NCI-H526 (cell line): Measurements from ENCODE around the gene CHRNB2.
"Not testable (repeated sequence)": the region's sequence is repeated elsewhere in the genome, so short reads cannot be mapped to it uniquely, and the experiment has no call there.

Source experiments
- DNase-seq, 2 experiments: peaks; one replicate each; lab custom pipeline; 2025; lab: John Stamatoyannopoulos, UW

Gene CHRNB2, protein sequence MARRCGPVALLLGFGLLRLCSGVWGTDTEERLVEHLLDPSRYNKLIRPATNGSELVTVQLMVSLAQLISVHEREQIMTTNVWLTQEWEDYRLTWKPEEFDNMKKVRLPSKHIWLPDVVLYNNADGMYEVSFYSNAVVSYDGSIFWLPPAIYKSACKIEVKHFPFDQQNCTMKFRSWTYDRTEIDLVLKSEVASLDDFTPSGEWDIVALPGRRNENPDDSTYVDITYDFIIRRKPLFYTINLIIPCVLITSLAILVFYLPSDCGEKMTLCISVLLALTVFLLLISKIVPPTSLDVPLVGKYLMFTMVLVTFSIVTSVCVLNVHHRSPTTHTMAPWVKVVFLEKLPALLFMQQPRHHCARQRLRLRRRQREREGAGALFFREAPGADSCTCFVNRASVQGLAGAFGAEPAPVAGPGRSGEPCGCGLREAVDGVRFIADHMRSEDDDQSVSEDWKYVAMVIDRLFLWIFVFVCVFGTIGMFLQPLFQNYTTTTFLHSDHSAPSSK

DNA sequence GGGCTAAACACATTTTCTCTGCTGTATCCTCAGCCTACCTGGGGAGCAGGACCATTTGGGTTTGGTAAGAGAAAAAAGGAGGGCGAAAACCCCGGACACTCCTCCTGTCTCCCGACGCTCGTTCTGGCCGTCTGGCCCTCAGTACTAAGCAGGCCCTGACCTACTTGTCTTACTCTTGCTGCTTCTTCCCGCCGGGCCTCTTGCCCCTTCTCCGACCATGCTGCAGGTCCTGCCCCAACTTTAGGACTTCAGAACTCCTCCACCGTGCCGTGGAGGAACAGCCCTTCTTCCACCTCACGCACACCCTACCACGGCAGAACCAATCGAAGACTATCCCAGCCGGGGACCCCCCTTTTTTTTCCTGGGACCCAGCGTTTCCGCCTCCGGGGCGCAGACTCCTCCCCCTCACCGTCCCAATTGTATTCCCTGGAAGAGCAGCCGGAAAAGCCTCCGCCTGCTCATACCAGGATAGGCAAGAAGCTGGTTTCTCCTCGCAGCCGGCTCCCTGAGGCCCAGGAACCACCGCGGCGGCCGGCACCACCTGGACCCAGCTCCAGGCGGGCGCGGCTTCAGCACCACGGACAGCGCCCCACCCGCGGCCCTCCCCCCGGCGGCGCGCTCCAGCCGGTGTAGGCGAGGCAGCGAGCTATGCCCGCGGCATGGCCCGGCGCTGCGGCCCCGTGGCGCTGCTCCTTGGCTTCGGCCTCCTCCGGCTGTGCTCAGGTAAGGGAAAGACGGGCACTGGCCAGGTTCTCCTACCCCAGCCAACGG, at the start of gene CHRNB2:
CHRNB2 (plus strand) TSS at position 393 of the 771 bp plus-strand sequence; CDS start at position 660, 267 bp downstream.
- peak; percentile 91 to 97 for DNase-seq

DNA sequence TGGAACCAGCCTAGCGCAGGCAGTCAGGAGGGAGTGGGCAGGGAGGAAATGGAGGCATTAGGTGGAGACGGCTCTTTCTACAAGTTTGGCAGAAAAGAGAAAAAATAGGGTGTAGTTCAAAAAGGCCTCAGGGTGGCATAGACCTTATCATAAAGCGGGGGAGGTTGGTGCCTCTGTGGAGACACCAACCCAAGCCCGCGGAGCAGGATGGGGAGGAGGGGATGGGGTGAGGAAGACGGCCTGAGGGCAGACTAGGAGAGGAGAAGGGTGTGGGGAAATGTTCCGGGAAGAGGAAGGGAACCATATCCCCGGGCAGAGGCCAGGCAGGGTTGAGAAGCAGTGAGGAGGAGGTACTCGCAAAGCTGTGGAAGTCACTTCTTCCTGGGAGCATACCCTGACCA, 48.0 kb upstream of the CHRNB2 start:
- DNase-seq = peak in 1 of 2 experiments; percentile 64

DNA sequence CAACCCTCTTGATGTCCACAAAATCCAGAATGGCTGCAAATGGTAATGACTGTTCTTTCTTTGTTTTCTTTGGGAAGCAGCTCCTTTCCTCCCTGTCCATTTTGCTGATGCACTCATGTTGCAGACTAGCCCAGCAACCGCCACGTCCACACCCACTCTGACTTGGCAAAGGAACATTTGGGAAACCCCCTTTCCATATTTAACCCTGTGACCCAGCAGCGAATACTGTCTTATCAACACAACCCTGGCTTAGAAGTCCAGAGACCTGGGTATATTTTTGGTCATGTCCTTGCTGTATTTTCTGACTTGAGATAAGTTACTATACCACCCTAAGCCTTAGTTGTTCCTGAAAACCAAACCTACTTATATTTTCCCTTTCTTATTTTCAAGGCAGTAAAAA, 47.2 kb upstream of the CHRNB2 start:
- no peak for DNase-seq

DNA sequence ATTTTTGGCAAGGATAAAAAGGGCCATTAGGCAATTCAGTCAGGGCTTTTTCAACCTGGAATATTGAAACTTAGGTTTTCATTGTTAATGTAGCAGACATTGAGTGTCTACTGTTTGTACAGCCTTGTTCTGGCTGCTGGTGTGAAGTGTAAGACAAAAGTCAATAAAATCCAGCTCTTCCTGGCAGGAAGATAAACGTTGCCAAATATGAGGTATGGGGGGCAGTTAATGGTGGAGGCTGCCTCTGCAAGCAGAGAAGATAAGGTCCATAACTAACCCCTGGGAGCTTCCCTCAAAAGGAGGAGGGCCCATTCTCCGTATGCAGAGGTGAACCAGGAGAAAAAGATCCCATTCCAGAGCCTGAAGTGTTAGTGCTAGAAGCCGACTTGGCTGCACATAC, 45.9 kb upstream of the CHRNB2 start:
- no peak for DNase-seq

DNA sequence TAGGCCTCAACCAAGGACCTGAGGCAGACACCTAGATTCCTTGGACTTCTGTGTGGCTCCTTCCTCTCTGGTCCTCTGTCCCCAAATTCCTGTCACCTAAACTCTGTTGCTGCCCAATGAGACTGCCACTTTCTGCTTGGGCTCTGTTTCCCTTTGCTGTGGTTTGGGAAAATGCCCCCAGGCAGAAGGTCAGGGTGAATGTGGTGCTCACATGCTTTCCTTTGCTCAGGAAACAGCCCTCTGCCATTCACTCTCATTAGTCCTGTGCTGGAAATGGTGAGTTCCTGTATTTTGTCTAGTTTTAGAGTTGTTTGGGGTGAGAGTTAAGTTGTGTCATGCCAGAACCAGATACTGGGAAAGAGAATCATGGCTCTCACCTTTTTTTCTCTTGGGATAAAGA, 42.7 kb upstream of the CHRNB2 start:
- DNase-seq = no peak

DNA sequence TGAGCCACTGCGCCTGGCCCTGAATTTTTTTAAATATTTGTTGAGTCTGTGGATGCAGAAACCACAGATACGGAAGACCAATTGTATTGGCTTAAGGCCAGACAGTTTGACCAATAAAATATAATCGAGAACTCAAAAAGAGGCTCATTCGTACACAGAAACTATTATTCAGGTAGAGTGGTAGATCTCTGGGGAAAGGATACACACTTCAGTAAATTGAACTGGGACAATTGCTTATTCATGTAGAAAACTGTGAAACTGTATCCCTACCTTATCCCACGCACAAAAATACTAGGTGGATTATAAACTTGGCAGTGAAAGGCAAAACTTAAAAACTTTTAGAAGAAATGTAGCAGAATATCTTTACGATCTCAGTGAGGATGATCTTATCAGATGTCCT, 40.4 kb upstream of the CHRNB2 start:
- no peak for DNase-seq

DNA sequence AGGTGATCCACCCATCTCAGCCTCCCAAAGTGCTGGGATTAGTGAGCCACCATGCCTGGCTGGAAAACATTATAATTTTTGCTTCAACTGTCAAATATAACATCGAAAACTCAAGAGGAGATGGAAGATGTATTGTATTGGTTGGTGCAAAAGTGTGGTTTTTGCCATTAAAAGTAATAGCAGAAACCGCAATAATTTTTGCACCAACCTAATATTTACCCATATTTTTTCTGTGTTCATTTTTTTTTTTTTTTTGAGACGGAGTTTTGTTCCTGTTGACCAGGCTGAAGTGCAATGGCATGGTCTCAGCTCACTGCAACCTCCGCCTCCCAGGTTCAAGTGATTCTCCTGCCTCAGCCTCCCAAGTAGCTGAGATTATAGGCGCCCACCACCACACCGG, 38.3 kb upstream of the CHRNB2 start:
- no peak for DNase-seq

DNA sequence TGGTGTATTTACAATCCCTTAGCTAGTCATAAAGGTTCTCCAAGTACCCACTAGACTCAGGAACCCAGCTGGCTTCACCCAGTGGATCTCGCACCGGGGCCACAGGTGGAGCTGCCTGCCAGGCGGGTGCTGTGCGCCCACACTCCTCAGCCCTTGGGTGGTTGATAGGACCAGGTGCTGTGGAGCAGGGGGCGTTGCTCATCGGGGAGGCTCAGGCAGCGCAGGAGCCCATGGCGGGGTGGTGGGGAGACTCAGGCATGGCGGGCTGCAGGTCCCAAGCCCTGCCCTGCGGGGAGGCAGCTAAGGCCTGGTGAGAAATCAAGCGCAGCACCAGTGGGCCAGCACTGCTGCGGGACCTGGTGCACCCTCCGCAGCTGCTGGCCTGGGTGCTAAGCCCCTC, 35.6 kb upstream of the CHRNB2 start:
- not testable (repeated sequence) for DNase-seq

DNA sequence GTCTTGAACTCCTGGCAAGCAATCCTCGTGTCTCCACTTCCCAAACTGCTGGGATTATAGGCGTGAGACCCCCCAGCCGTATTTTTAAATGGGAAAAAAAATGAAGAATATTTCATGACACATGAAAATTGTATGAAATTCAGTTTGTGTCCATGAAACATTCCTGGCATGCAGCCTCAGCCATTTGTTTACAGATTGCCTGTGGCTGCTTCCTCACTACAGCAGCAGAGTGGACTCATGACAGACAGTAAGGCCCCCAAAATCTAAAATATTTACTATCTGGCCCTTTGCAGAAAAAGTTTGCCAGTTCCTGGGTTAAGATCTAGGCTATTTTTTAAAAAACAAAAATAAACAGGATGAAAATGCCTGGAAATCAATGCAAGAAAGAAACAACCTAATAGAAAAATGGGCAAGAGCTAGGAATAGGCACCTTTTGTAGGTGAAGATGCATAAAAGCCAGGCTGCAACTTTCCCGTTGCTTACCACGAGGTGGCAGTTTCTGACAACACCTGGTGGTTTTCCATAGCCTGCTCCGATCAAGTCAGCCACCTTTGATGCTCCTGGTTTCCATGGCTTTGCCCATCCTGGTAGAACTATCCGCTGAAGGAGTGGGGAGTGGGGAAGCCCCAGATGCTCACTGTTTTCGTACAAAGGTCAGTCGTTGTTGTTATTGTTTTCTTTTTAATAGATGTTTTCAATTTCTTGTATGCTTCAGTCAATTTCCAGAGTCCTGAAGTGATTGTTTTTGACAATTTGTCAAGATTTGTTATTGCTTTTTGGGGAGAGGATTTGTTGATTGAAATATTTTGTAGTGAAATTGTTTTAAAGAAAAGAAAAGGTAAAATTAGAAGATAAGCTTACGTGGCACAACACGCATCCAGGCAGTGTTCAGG, 33.4 kb upstream of the CHRNB2 start:
- DNase-seq = peak; percentile 76 to 94

DNA sequence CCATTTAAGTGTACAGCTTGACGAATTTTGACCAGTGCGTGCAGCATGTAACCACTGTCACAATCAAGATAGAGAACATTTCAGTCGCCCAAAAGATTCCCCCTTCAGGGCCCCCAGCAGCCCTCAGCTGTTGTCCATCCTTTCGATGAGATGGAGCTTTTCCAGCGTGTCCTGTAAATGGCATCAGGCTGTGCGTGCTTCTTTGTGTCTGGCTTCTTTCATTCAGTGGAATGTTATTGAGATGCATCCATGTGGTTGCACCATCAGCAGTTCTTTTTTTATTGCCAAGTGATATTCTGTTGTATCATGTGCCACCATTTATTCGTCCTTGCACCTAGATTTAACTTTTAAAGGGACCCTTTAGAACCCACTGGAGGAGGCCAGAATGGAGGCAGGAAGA, 31.0 kb upstream of the CHRNB2 start:
- no peak for DNase-seq

DNA sequence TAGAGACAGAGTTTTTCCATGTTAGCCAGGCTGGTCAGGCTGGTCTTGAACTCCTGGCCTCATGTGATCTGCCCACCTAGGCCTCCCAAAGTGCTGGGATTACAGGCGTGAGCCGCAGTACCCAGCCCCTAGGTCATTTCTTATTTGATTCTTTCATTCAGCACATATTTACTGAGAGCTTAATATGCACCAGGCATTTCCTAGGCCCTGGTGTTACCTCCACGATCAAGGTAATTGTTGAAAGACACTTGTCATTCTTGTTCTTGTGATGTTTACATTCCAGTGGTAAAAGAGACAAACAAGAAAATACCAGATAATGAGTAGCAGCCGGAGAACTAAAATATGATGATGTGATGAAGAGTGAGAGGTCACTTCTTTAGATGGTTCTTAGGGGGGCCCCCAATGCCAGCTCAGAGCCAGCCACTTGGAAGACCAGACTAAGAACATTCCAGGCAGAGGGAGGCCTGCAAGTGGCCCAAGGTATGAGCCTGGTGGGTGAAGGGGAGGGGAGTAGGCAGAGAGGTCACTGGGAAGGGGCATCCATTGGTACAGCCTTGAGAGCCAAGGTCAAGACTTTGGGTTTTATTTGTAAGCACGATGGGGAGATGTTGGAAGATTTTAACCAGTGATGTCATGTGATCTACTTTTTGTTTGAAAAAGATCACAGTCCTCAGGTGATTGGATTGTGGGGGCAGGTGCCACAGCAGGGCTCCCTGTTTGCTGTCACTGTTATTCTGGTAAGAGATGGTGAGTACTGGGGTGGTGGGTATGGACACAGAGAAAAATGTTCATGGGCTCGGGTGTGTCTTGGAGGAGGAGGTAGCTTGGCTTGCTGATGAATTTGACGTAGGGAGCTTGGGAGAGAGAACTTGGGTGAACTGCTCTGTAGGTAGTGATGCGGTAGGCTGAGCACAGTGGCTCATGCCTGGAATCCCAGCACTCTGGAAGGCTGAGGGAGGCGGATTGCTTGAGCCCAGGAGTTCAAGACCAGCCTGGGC, 27.8 kb upstream of the CHRNB2 start:
- no peak for DNase-seq

DNA sequence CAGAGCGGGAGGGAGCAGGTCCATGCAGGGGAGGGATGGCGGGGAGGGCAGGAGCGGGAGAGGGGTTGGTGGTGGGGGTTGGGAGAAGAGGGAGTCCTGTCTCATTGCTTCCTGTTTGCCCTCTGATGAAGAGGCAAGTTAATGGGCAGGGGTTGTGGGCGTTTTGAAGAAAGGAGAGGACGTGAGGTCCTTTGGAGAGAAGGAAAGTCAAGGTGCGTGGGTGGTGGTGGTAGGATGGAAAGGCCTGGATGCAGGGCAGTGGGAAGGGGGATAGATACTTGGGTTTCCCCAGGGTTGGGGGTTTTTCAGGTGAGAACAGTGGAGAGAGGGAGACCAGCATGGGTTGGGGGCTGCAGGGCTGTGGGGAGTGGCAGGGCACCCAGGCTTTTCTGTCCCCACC, 26.3 kb upstream of the CHRNB2 start:
- DNase-seq = no peak

DNA sequence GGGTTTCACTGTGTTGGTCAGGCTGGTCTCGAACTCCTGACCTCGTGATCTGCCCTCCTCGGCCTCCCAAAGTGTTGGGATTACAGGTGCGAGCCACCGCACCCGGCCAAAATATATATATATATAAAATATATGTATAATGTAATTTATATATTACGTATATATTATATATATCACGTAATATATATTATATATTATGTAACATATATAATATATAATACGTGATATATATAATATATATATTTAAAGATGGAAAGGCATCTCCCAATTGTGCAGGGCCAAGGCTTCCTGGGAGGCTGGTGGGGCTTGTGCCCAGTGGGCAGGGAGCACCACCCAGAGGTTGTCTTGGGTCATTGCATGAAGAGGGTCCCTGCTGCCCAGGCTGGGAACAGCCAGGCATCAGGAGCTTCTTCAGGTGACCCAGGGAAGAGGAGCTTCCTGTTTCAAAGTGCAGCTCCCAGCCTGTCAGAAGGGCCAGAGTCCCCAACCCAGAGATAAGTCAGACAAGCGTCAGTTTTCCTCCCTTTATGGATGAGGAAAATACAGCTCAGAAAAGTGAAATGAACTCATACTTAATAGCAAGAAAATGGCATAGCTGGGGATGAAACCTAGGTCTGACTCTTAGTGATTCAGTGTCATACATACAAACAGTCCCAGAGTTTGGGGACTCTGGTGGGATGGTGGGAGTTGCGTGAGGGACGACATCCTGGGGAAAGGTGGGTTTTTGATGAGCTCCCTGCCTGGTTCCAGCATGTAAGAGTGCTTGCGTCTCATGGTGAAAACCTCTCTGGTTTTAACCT, 21.1 kb upstream of the CHRNB2 start:
- peak; percentile 73 to 96 for DNase-seq

DNA sequence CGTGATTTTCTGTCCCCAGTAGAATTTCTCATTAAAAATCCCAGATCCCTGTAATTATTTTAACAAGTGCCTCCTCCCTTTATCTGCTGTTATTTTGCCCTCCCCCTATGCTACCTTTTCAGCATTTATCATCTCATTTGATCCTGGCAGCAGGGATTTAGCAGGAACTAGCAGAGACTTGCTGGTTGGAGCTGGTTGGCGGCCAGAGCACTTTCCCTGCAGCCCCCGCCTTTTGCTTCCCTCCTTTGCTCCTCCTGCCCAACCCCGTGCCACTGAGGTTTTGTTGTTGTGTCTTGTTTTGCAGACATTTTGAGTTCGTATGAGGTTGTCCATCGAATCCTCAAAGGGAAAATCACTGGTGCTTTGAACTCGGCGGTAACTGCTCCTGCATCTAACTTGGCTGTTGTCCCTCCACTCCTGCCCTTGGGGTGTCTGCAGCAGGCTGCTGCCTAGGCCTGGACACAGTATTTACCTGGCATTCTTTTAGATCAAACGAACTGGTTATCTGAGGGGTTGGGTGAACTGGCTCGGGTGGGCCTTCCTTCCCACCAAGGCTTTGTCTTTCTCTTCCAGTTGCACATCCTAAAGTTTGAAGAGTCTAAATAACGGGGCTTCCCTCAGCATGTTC, 20.4 kb upstream of the CHRNB2 start:
- DNase-seq = no peak

DNA sequence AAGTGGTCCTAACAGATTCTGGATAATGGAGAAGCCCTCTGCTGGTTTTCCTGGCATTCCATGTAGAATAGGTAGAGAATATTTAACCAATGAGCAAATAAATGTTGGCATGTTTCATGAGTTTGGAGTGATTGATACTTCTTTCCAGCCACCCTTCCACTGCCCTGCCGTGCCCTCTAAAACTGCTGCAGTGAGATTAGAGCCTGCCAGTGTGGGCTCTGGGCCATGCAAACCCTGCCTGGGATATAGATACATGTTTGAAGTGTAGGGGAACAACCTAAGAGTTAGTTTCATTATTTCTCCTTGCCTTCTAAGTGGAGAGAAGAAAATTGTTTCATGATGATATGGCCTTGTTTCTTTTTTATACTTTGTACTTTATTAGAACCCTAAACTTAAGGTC, 19.6 kb upstream of the CHRNB2 start:
- no peak for DNase-seq

DNA sequence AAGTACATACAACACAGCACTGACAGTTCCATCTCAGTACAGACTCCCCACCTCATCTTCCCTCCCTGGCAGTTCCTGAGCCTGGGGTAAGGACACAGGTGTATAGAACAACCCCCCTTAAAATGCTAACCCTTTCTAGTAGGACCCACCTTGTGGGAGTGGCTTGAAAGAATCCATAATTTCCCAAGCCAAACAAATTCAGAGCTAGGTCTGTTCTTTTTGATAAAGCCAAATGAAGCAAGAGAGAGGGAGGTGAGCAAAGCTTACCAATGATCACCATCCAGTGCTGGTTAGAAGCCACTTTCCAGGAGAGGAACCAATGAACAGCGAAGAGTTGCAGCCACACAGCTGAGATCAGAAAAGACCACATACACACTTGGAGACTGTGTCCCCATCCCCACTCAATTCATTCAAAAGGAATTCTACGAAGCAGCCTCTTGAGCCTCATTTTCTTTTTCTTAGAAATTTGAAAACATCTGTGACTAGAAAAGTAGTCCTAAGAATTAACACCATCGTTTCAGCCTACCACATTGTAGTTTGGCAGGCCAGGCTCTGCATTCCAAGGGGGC, 18.3 kb upstream of the CHRNB2 start:
- DNase-seq = no peak

DNA sequence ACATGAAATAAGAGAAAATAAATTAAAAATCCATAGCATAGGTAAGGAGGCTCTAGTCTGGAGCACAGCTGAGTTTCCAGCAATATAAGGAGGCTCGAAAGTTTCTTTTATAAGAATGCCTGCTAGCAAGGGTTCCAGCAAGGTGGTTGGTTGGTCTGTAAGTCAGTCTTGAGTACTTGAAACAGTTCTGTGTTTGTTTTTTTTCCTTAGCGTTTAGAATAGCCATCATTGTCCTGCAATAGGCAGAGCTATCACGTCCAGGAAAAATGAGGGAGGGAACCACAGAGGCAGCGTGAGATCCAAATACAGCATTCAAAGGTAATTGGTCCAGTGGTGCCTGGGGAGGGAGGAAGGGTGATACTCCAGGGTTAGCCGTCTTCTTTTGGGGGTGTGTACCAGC, 17.5 kb upstream of the CHRNB2 start:
- DNase-seq = no peak

DNA sequence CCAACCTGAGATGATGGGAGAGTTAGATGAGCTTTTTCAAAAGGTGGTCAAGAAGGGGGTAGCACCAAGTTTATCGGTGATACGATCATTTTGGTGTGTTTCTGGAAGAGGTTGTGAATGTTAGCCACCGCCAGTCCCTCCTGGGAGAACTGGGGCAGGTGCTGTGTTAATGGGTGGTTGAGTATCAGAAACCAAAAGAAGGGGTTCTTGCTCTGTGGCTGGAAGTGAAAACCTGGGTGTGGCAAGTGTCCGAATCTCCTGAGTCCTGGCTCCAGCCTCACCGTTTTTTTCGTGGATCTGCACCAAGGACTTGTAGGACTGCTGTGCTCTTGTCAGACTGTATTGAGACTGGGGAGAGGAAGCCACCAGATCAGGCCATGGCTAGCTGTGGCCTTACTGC, 16.9 kb upstream of the CHRNB2 start:
- no peak for DNase-seq

DNA sequence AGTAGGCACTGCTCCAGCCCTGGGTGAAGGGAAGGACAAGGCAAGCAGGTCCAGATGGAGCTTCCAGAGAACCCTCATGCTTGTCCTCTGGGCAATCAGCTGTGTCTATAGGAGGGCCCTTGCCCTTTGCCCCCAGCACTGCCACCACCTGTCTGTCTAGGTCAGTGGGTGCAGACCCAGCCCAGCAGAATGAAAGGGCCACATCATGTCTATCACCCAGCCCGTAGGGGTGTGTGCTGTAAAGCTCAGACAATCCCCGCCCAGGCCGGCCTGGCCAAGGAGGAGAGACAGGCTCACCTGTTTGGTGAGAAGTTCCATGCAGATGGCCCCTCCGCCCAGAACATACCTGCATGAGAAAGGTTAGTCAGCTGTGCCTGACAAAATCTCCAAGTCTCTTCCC, 16.1 kb upstream of the CHRNB2 start:
- no peak for DNase-seq
